HG02870 (cell line): ENCODE results near the gene KTN1.

Experiments used
- ATAC-seq: cut with Tn5 transposase; IDR thresholded peaks from one replicate; pipeline ENCODE4 v1.9.1; 2021; ENCODE audit warnings: mild to moderate bottlenecking, moderate library complexity; ENCODE audit not compliant: unreplicated experiment

Gene KTN1

DNA sequence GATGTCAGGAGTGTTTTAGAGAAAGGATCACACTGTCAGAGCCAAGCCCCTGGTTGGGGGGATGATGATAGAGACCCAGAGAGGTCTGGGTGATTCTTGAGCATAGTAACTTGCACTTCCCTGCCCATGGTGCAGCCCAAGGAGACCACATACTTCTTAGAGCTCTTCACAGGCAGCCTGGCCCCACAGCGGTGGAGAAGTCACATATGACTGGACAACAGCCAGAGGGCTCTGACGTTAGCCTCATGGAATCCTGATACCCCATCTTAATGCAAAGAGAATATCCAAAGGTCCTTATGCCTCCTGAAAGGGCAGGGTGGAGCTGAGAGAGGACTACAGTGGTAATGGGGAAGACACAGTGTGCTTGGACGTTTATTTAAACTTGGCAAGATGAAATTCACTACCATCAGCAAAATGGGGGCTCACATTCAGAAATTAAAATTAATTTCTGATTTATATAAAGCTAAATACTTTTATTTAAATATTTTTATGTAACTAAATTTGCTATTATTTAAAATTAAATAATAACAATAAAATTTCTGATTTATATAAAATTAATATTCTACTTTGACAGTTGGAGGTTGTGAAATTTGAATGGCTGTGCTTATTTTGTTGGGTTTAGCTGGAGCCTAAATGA is 131.3 kb downstream of the KTN1 start:
- ATAC-seq = no peak

DNA sequence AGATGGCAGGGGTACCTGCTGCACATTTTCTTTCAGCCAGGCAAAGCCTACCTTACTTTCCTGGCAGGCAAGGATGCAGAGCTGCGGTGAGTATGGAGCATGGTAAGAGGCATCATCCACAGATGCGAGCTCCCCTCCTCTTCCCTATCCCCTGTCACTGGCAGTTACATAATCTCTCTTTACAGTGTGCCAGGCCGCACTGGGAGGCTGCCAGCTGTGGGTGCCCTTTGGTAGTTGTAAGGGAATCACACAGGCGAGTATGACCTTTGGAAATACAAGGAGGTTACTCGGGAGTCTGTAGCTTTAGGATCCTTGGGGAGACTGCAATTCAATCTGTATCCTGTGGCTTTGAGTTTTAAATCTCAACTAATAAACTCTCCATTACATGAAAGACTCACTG is 132.5 kb downstream of the KTN1 start:
- no peak for ATAC-seq

DNA sequence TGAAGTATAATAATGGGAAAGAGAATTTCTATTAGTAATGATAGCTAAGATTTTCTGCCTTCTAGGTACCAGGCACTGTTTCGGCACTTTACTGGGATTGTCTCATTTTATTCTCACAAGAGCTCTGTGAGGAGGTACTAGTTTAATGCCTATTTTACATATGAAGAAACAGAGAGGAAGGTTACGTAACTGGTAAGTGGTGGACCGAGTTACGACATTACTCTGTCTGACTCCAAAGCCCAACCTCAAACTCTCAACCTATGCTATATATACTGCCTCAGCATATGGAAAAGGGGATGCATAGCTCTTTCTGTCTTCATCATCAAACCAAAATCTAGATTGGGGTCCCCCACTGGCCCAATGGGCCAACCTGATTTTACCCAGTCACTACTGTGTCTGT is 133.5 kb downstream of the KTN1 start:
- no peak for ATAC-seq

DNA sequence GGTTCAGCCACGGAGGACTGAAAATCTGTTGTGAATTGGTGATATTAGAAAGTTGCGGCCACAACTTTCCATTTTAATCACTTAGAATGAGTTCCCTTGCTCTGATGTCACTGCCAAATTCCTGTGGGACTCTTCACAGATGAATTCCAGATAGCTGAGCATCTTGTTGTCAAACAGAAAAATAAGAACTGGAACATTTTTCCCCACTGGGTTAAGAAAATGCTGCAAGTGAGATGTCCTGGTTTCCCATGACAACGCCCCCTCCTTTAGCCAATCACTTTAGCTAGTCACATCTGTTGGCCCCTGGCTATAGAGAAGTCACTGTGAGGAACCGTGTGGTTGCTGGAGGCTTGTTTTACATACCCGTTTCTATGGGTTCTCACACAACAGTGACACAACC is 135.9 kb downstream of the KTN1 start:
- ATAC-seq = peak; percentile 98

DNA sequence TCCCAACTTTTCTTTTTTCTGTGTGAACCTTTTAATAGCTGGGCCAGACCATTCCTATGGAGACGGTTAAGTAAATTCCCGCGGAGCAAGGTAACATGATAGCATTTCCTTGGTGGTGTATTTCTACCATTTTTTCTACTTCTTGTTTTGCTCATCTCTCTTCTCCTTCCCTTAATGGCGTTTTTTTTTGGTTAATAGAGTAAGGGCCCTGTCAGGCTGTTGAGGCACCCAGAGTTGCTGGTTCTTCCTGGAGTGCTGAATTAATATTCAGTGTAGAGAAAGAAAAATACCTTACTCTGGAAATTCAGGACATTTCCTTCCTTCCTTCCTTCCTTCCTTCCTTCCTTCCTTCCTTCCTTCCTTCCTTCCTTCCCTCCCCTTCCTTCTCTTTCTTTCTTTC is 137.6 kb downstream of the KTN1 start:
- ATAC-seq = no peak

DNA sequence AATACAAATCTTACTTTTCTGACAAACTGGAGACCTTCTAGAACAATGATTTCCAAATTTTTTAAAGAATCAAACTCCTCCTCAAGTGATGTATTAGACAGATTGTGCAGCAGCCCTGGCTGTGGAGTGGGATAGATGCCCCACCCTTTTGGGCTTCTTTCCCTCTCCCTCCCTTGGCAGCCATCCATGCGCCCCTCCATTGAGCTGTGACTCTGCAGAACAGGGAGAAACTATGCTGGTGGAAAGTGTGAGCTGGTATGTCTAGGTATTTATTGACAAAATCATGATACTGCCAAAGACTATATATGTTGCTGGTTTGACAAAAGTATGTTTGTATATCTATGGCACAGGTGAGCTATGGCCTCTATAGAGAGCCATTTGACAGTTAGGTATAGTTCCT is 138.5 kb downstream of the KTN1 start:
- ATAC-seq = no peak

DNA sequence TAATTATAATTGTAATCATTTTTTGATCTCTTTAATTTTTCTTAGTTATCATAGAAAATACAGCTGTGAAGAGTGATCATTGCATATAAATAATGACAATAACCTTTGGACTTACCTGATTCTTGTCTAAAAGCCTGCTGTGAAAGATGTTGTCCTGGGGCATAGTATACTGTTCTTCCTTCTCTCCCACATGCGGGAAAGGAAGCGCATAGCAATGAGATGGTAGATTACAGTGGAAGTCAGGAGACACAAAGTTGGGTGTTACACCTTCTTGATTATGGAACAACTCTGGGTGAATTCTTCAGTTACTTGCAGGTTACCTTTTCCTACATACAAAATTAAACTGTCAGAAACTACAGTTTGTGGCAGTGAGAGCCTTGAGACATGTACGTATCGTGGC is 140.8 kb downstream of the KTN1 start:
- ATAC-seq = no peak

DNA sequence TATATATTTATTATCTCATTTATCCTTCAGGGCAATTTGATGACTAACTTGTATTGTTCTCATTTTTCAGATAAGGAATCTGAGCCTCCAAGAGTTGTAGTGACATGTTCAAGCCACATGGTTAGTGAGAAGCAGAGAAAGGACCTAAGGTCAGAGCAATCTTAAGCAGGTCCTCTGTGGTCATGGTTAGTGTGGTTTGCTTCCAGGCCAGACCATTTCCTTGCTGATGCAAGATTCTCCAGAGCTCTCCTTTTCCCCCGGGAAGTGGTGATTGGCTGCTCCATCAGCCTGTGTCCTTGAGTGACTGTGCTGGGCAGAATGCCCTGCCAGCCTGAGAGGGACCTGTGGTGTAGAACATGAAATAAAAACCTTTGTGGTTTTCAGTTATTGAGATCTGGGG is 141.3 kb downstream of the KTN1 start:
- ATAC-seq = no peak

DNA sequence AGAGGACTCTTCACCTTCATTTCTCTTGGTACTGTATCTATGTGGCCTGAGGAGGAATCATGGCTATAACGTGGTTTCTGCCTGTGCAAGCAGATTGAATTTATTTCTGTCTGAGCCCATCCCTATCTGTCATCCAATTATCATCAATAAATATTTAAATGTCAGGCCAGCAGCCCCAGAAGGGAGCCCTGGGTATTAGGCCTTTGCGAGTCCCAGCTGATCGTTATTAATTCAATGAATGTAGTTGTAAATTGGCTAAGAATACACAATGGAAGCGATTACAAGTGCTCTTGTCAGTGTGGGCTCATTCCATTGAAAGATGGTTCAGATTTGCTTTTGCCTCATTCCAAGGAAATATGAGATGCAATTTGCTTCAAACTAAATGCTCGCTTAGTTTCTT is 142.0 kb downstream of the KTN1 start:
- ATAC-seq = no peak

DNA sequence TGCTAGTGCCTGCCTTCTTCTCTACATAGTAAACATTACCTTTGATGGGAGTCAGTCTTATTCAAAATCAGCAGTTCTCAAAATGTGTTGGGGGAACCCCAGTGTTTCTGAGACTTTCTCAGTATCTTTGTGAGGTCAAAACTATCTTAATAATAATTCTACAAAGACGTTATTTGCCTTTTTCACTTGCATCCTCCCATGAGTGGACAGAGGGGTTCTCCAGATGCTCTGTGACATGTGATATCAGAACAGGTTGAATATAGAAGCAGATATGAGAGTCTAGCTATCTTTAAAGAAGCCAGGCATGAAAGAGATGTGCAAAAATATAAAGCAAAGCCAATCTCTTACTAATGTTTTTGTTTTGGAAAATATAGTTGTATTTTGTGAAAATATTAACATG is 144.7 kb downstream of the KTN1 start:
- peak; percentile 87 for ATAC-seq

DNA sequence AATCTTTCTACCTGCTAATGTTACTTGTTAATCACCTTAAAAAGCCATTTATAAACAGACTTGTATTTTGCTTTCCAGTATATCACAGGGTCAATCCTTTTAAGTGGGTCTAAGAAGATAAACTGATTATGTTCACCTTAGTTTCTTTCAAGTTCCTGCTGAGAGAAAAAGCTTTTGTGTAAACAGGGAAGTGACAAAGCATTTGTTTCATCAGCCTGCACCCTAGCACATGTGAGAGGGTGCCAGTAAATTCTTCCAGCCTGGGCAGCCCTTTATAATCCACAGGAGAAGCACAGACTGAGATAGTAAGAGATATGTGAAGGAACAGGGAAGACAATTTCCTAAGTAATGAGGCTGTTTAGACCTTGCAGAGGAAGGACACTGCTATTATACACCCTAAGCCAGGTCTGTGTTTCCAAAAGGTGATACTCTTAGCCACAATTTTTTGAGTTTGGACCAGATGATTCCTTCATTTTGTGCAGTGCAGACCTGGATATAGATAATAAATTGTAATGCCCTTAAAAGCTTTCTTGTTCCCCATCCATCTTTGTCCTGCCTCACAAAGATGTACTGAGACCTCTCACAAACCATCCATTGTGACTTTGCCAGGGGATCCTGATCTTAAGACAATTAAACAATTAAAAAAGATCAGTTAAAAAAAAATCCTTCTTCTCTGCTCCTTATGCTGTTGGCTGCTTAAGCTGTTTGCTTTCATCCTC is 150.7 kb downstream of the KTN1 start:
- ATAC-seq = no peak

DNA sequence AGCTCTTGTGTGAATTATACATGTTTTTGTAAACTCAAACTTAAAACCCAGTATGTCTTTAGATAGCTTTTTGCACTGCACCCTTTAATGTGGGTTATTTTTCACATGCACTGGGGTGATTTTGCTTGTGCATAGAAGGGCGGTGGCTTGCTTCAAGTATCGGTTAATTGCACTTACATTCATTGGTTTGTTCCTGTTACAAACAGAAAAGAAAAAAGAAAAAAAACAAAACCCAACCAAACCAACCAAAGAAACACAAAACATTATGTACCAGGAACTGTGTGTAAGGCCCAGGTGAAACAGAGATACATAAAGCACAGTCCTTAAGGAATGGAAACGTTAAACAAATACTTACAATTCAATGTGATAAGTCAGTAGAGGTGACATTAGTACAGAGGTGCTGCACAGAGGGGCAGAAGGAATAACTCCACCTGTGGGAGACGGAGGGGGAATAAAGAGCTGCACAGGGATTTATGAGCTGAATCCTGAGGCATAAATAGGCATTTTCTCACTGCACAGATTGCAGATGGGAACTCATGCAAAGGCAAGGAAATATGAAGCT is 151.4 kb downstream of the KTN1 start:
- ATAC-seq = no peak

DNA sequence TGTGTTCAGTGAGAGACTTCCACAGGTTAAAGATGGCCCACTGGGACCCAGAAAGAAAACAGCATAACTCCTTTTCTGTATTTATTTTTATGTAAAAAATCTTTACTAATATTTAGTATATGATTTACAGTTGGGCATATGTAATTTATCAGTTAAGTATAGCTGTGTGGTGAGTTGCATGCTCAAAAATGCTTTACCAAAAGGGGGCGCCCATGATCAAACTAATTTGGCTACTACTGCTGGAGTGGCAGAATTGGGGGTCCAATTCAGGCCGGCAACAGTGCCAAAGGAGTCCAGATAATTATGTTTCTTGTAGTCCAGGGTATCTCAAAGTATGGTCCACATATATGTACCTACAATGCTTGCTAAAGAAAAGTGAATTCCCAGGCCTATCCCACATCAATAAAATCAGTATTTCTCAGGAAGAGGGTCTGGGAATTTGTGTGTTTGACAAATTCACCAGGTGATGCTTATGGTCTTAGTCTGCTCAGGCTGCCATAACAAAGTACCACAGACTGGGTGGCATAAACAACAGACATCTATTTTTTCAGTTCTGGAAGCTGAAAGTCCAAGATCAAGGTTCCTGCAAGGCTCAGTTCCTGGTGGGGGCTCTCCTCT is 152.0 kb downstream of the KTN1 start:
- no peak for ATAC-seq

DNA sequence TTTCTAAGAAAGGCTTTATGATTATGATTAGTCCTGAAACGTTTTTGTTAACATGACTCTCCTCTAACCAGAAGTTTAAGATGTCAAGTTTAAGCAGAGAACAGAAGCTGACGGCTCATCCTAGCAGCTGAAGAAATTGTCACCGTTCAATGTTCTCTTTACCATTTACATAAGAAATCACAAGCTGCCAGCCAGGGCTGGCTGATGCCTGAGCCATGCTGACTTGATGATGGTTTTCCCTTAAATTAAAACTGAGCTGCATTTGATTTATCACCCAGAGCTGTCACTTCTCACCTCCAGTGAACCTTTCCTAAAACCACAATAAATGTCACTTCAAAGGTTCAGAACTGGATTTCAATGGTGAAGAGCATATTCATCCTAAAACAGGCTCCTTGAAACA is 153.6 kb downstream of the KTN1 start:
- ATAC-seq = no peak
